ENCODE results near the gene TCF7L2.

GRCh38 chr10:113160641-113161040, 210.6 kb downstream of the TCF7L2 start:
- TF ChIP-seq, protein P1, sequence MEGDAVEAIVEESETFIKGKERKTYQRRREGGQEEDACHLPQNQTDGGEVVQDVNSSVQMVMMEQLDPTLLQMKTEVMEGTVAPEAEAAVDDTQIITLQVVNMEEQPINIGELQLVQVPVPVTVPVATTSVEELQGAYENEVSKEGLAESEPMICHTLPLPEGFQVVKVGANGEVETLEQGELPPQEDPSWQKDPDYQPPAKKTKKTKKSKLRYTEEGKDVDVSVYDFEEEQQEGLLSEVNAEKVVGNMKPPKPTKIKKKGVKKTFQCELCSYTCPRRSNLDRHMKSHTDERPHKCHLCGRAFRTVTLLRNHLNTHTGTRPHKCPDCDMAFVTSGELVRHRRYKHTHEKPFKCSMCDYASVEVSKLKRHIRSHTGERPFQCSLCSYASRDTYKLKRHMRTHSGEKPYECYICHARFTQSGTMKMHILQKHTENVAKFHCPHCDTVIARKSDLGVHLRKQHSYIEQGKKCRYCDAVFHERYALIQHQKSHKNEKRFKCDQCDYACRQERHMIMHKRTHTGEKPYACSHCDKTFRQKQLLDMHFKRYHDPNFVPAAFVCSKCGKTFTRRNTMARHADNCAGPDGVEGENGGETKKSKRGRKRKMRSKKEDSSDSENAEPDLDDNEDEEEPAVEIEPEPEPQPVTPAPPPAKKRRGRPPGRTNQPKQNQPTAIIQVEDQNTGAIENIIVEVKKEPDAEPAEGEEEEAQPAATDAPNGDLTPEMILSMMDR (IDR thresholded peaks at IDR 0.05): no peak
- TF ChIP-seq POLR2A (IDR thresholded peaks at IDR 0.05): no peak
